Lower lobe of right lung (tissue), 2 donors: ENCODE results near the gene RBM44. TPM values are rescaled to one million over a fixed set of nuclear protein-coding genes. Genes with fewer than 3 reads are reported as not detected.
"Not testable (repeated sequence)": the region's sequence is repeated elsewhere in the genome, so short reads cannot be mapped to it uniquely, and the experiment has no call there.

Experiments
- ATAC-seq, 2 donors: fragments of 200-7000 bp; cut with Tn5 transposase; one replicate each; pipeline ENCODE4 v1.9.1; 2020 to 2022; ENCODE audit warnings: mild to moderate bottlenecking in 2 of 2, moderate library complexity in 2 of 2
- DNase-seq: peaks from one replicate; pipeline ENCODE4 v3.0.0-alpha.2; 2020
- H3K27ac ChIP-seq: fragments of 200-600 bp; one replicate; pipeline ENCODE4 v1.8.0; 2022
- H3K27me3 ChIP-seq: fragments of 200-600 bp; one replicate; pipeline ENCODE4 v1.8.0; 2022; ENCODE audit warnings: low read depth
- H3K36me3 ChIP-seq: fragments of 200-600 bp; one replicate; pipeline ENCODE4 v1.8.0; 2022; ENCODE audit warnings: mild to moderate bottlenecking
- H3K4me1 ChIP-seq: fragments of 200-600 bp; one replicate; pipeline ENCODE4 v1.8.0; 2022
- H3K4me3 ChIP-seq: fragments of 200-600 bp; one replicate; pipeline ENCODE4 v1.8.0; 2022; ENCODE audit warnings: mild to moderate bottlenecking
- H3K9me3 ChIP-seq: fragments of 200-600 bp; one replicate; pipeline ENCODE4 v1.8.0; 2022
- CTCF ChIP-seq: fragments of 200-600 bp; IDR thresholded peaks from one replicate; pipeline ENCODE4 v1.8.0; 2022; ENCODE audit warnings: antibody characterized with exemption, mild to moderate bottlenecking
- intact Hi-C: fragments of 100-400 bp; cut with DNase I; formaldehyde crosslinking; loops from one replicate; pipeline ENCODE4 v1.11.0; 2022
- total RNA-seq: library from RNA; stranded (reverse); fragmentation: NEBNext Ultra II Directional; extraction: Animal tissue kit (Norgen Biotek cat#: 25700); gene quantifications from one replicate; pipeline ENCODE4 v1.2.1, GENCODE V29; 2021
- donor health status: DM: no; HTN: yes; CAD: no; lungs with severe emphysema.

RBM44 gene
- total RNA-seq, 1 donor from 2014 or later = 0.59 TPM

- intact Hi-C loops = no loop called here
- Histone ChIP-seq H3K27ac (no peak overlapping the region), H3K4me3 (no peak overlapping the region), H3K27me3 (no peaks in the 10 kb centered on the region), H3K9me3 (no peaks in the 10 kb centered on the region), H3K36me3 (peaks cover 95% of the 10 kb centered on the region), H3K4me1 (no peaks in the 10 kb centered on the region)
- no peak for DNase-seq
- TF ChIP-seq CTCF = no peak
- ATAC-seq = no peak
These were observed 37.8 kb upstream of the RBM44 start for GRCh38 chr2:237760506-237761502.

GRCh38 chr2:237762291-237763182 lies 36.0 kb upstream of the RBM44 start:
- H3K36me3 ChIP-seq = peaks cover 85% of the 10 kb centered on the region

GRCh38 chr2:237763812-237764211 lies 34.8 kb upstream of the RBM44 start:
- peaks cover 75% of the 10 kb centered on the region for H3K36me3 ChIP-seq
- H3K4me3 ChIP-seq = no peak overlapping the region
- intact Hi-C loops = no loop called here
- ATAC-seq (no peak), DNase-seq (no peak)
- no peaks in the 10 kb centered on the region for H3K27me3 ChIP-seq
- no peaks in the 10 kb centered on the region for H3K9me3 ChIP-seq
- no peak overlapping the region for H3K27ac ChIP-seq
- H3K4me1 ChIP-seq = no peaks in the 10 kb centered on the region
- TF ChIP-seq CTCF = no peak

More at GRCh38 chr2:237762291-237763182, 36.0 kb upstream of the RBM44 start:
- H3K4me1 ChIP-seq, intact Hi-C loops, H3K4me3 ChIP-seq, H3K27me3 ChIP-seq, H3K27ac ChIP-seq, H3K9me3 ChIP-seq, DNase-seq, ATAC-seq: not testable (repeated sequence)

GRCh38 chr2:237765122-237765521 lies 33.5 kb upstream of the RBM44 start:
- intact Hi-C loops, H3K4me3 ChIP-seq, DNase-seq, H3K4me1 ChIP-seq, H3K27ac ChIP-seq, H3K9me3 ChIP-seq, ATAC-seq, H3K27me3 ChIP-seq: not testable (repeated sequence)
- H3K36me3 ChIP-seq = peaks cover 75% of the 10 kb centered on the region

- no peak for DNase-seq
- Histone ChIP-seq H3K27ac (no peak overlapping the region), H3K27me3 (no peaks in the 10 kb centered on the region), H3K4me1 (no peaks in the 10 kb centered on the region), H3K9me3 (no peaks in the 10 kb centered on the region), H3K4me3 (no peak overlapping the region), H3K36me3 (peaks cover 75% of the 10 kb centered on the region)
- intact Hi-C loops = no loop called here
- no peak for TF ChIP-seq CTCF
- ATAC-seq = peak in 1 of 2 donors; percentile 33
These were observed 32.7 kb upstream of the RBM44 start for GRCh38 chr2:237765875-237766274.

- intact Hi-C loops = no loop called here
- H3K27me3 ChIP-seq = no peaks in the 10 kb centered on the region
- H3K4me1 ChIP-seq = no peaks in the 10 kb centered on the region
- TF ChIP-seq CTCF = no peak
- no peak overlapping the region for H3K4me3 ChIP-seq
- H3K27ac ChIP-seq = no peak overlapping the region
- H3K9me3 ChIP-seq = no peaks in the 10 kb centered on the region
- H3K36me3 ChIP-seq = peaks cover 75% of the 10 kb centered on the region
- no peak for DNase-seq
- ATAC-seq = peak; percentile 21 to 51
These were observed 32.2 kb upstream of the RBM44 start for GRCh38 chr2:237766340-237766739.
